ENCODE data around the gene FMN1. TPM values are rescaled to one million over a fixed set of nuclear protein-coding genes. Genes with fewer than 3 reads are reported as not detected.

FMN1 gene
- total and polyA plus RNA-seq, 2 donors from 2014 or later = 0.71 to 44.8 TPM

GRCh38 chr15:33145447-33145846, 49.1 kb downstream of the FMN1 start:
- H3K9ac ChIP-seq (ENCODE audit: low read length in 3 of 3) = no peak overlapping the region
- H3K9me3 ChIP-seq (ENCODE audit: control insufficient read depth in 2 of 3, insufficient read depth in 1 of 3, low read length in 3 of 3) = no peaks in the 10 kb centered on the region
- intact Hi-C loops (cut with DNase I) = no loop called here
- DNase-seq = no peak
- H3K4me3 ChIP-seq (ENCODE audit: low read length in 3 of 3) = no peak overlapping the region
- TF ChIP-seq CTCF (IDR thresholded peaks at IDR 0.05; ENCODE audit: borderline replicate concordance, extremely low read depth, insufficient read depth) = no peak
- H3K27me3 ChIP-seq (ENCODE audit: control insufficient read depth, insufficient read depth, low read length) = no peaks in the 10 kb centered on the region
- no peak overlapping the region for H3K27ac ChIP-seq (ENCODE audit: low read depth in 2 of 2, low read length in 2 of 2)
- H3K36me3 ChIP-seq (ENCODE audit: control insufficient read depth in 2 of 3, insufficient read depth in 3 of 3, low read length in 3 of 3) = no peaks in the 10 kb centered on the region
- FAIRE-seq = no peak
- peaks cover 0 to 7% (median 3%) of the 10 kb centered on the region in 3 donors for H3K4me1 ChIP-seq (ENCODE audit: control insufficient read depth in 2 of 3, insufficient read depth in 2 of 3, low read depth in 1 of 3, low read length in 3 of 3)

- intact Hi-C loops (cut with DNase I) = no loop called here
- H3K4me1 ChIP-seq (ENCODE audit: control insufficient read depth in 2 of 3, insufficient read depth in 2 of 3, low read depth in 1 of 3, low read length in 3 of 3) = peaks cover 0 to 7% (median 3%) of the 10 kb centered on the region in 3 donors
- H3K27me3 ChIP-seq (ENCODE audit: control insufficient read depth, insufficient read depth, low read length) = no peaks in the 10 kb centered on the region
- H3K4me3 ChIP-seq (ENCODE audit: low read length in 3 of 3) = no peak overlapping the region
- no peak overlapping the region for H3K27ac ChIP-seq (ENCODE audit: low read depth in 2 of 2, low read length in 2 of 2)
- FAIRE-seq (peak; percentile 44), DNase-seq (peak in 3 of 5 donors; percentile 41 to 87 (median 85))
- H3K9ac ChIP-seq (ENCODE audit: low read length in 3 of 3) = no peak overlapping the region
- H3K9me3 ChIP-seq (ENCODE audit: control insufficient read depth in 2 of 3, insufficient read depth in 1 of 3, low read length in 3 of 3) = no peaks in the 10 kb centered on the region
- TF ChIP-seq CTCF (IDR thresholded peaks at IDR 0.05; ENCODE audit: borderline replicate concordance, extremely low read depth, insufficient read depth) = no peak
- no peaks in the 10 kb centered on the region for H3K36me3 ChIP-seq (ENCODE audit: control insufficient read depth in 2 of 3, insufficient read depth in 3 of 3, low read length in 3 of 3)
Measured at GRCh38 chr15:33142708-33143107, 51.8 kb downstream of the FMN1 start.

DNA sequence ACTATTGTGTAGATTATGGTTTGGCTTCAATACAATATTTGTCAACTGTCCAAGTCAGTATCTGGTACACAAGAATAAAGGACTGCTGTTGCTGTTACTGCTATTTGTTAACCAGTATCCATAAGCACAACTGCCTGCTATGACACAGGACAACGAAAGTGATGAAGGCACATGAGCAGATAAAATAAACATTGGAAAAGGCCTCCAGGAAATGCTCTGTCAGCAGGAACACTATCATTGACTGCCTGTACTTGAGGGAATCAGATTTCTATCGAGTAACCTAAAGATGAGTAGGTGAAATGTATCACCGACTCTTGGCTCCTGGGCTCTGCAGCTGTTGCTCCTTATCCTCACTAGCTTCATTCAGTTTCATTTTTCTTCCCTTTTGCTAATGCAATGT, 56.5 kb downstream of the FMN1 start:
- Histone ChIP-seq H3K36me3 (ENCODE audit: control insufficient read depth in 2 of 3, insufficient read depth in 3 of 3, low read length in 3 of 3) (no peaks in the 10 kb centered on the region), H3K4me3 (ENCODE audit: low read length in 3 of 3) (no peak overlapping the region), H3K4me1 (ENCODE audit: control insufficient read depth in 2 of 3, insufficient read depth in 2 of 3, low read depth in 1 of 3, low read length in 3 of 3) (peaks cover 0 to 7% (median 3%) of the 10 kb centered on the region in 3 donors), H3K27me3 (ENCODE audit: control insufficient read depth, insufficient read depth, low read length) (no peaks in the 10 kb centered on the region), H3K9ac (ENCODE audit: low read length in 3 of 3) (no peak overlapping the region), H3K9me3 (ENCODE audit: control insufficient read depth in 2 of 3, insufficient read depth in 1 of 3, low read length in 3 of 3) (no peaks in the 10 kb centered on the region), H3K27ac (ENCODE audit: low read depth in 2 of 2, low read length in 2 of 2) (no peak overlapping the region)
- intact Hi-C loops (cut with DNase I) = no loop called here
- no peak for TF ChIP-seq CTCF (IDR thresholded peaks at IDR 0.05; ENCODE audit: borderline replicate concordance, extremely low read depth, insufficient read depth)
- DNase-seq (no peak), FAIRE-seq (no peak)

GRCh38 chr15:33137101-33137500, 57.4 kb downstream of the FMN1 start:
- intact Hi-C loops (cut with DNase I) = no loop called here
- H3K9ac ChIP-seq (ENCODE audit: low read length in 3 of 3) = no peak overlapping the region
- FAIRE-seq = no peak

More at GRCh38 chr15:33137101-33137500, 57.4 kb downstream of the FMN1 start:
- Histone ChIP-seq H3K4me3 (ENCODE audit: low read length in 3 of 3) (no peak overlapping the region), H3K9me3 (ENCODE audit: control insufficient read depth in 2 of 3, insufficient read depth in 1 of 3, low read length in 3 of 3) (no peaks in the 10 kb centered on the region), H3K27ac (ENCODE audit: low read depth in 2 of 2, low read length in 2 of 2) (no peak overlapping the region), H3K36me3 (ENCODE audit: control insufficient read depth in 2 of 3, insufficient read depth in 3 of 3, low read length in 3 of 3) (no peaks in the 10 kb centered on the region), H3K27me3 (ENCODE audit: control insufficient read depth, insufficient read depth, low read length) (no peaks in the 10 kb centered on the region), H3K4me1 (ENCODE audit: control insufficient read depth in 2 of 3, insufficient read depth in 2 of 3, low read depth in 1 of 3, low read length in 3 of 3) (peaks cover 0 to under 1% (median 0%) of the 10 kb centered on the region in 3 donors)
- DNase-seq = no peak
- no peak for TF ChIP-seq CTCF (IDR thresholded peaks at IDR 0.05; ENCODE audit: borderline replicate concordance, extremely low read depth, insufficient read depth)
